Peyer's patch (tissue), 4 donors: ENCODE results near the gene GHRL. TPM values are rescaled to one million over a fixed set of nuclear protein-coding genes. Genes with fewer than 3 reads are reported as not detected.

ENCODE experiments used
- DNase-seq, 3 donors: peaks; one replicate each; pipeline ENCODE4 v3.0.0-alpha.2; 2017 to 2019
- H3K27ac ChIP-seq, 4 donors: fragments of 200-600 bp; sonication (generic); one replicate each; pipeline ENCODE4 v1.5.1; 2016 to 2019
- H3K27me3 ChIP-seq, 2 donors: fragments of 200-600 bp; sonication (generic); one replicate each; pipeline ENCODE4 v1.5.1; 2019
- H3K36me3 ChIP-seq, 3 donors: fragments of 200-600 bp; sonication (generic); one replicate each; pipeline ENCODE4 v1.5.1; 2016 to 2019
- H3K4me1 ChIP-seq, 4 donors: fragments of 200-600 bp; sonication (generic); one replicate each; pipeline ENCODE4 v1.5.1; 2016 to 2019
- H3K4me3 ChIP-seq, 4 donors: fragments of 200-600 bp; sonication (generic); 1 replicate in 3 of 4; 2 replicates in 1 of 4; pipeline ENCODE4 v1.5.1; 2016 to 2019; ENCODE audit warnings: mild to moderate bottlenecking in 1 of 4
- H3K9me3 ChIP-seq, 4 donors: fragments of 200-600 bp; sonication (generic); one replicate each; pipeline ENCODE4 v1.5.1; 2016 to 2019; ENCODE audit warnings: mild to moderate bottlenecking in 1 of 4
- POLR2A ChIP-seq, 2 donors: fragments of 450-650 bp; IDR thresholded peaks; one replicate each; pipeline ENCODE4 v1.5.1; 2017; ENCODE audit warnings: antibody characterized with exemption in 2 of 2, mild to moderate bottlenecking in 2 of 2, moderate library complexity in 2 of 2
- total RNA-seq, 4 donors: library from RNA; depleted of rRNA; stranded (reverse); fragments of >200 nt; gene quantifications; one replicate each; pipeline ENCODE4 v1.1.0, GENCODE V29; 2016
- TF ChIP-seq, protein P1 (sequence below), 6 experiments: fragments of 450-650 bp in 4 of 6; fragments of 200-600 bp in 2 of 6; sonication (generic) in 1 of 6; IDR thresholded peaks; one replicate each; pipeline ENCODE4 v1.5.1; 2017 to 2019; ENCODE audit warnings: antibody characterized with exemption in 6 of 6, mild to moderate bottlenecking in 3 of 6, moderate library complexity in 1 of 6

GHRL gene, protein sequence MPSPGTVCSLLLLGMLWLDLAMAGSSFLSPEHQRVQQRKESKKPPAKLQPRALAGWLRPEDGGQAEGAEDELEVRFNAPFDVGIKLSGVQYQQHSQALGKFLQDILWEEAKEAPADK
- total RNA-seq, result 1 to 10 TPM in 2 of 4 donors, not detected in 2; 1.6 to 2.9 TPM

DNA sequence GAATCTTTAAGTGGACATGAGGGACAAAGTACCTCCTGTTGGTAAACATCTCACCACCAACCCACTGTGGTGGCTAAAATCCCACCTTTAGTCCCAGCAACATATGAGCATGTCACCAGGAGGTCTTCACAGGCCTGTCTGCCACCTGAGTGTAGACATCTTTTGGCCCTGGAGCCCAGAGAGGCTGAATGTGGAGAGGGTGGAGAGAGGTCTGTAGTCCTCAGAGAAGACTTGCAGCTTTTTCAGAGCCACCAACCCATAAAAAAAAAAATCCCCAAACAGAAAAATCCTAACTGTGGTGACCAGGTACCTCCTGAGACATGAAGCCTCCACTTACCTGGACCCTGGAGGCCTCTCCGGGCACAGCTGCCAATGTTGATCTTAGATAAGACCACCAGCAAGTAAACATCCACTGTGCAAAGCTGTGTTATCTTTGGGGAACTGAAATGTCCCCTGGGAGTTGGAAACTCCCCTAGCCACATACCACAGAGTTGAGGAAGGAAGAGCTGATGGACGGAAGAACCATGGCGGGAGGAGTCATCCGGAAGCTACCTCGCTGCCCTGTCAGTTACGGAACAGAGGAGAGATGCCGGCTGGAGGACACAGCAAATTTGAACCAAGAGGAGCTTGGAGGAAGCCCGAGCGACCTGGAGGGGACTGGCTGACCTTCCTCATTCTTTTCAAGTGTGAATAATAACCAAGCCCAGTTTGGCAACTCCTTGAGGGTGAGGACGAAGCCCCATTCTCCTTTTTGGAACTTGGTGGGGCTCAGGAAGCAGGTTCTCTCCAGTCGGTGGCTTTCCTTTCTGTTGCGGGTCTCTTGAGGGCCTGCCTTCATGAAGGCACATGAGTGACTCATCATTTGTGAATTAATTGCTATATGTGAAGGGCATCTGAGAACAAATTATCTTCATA lies at the start of gene GHRL:
Gene GHRL (minus strand): TSS at position 443 of the 915 bp plus-strand sequence. CDS start 2,767 bp downstream, outside the sequence.
- Histone ChIP-seq H3K9me3 (no peaks in the 10 kb centered on the region), H3K27me3 (no peaks in the 10 kb centered on the region), H3K4me3 (peak within 1 kb of the TSS in 1 of 4 donors; percentile 0), H3K27ac (no peak within 1 kb of the TSS), H3K4me1 (peaks cover 0 to 4% (median 0%) of the 10 kb centered on the region in 4 donors), H3K36me3 (peaks cover 0 to 15% (median 0%) of the 10 kb centered on the region in 3 donors)
- TF ChIP-seq POLR2A (IDR thresholded peaks at IDR 0.05), result no peak
- TF ChIP-seq, protein P1, sequence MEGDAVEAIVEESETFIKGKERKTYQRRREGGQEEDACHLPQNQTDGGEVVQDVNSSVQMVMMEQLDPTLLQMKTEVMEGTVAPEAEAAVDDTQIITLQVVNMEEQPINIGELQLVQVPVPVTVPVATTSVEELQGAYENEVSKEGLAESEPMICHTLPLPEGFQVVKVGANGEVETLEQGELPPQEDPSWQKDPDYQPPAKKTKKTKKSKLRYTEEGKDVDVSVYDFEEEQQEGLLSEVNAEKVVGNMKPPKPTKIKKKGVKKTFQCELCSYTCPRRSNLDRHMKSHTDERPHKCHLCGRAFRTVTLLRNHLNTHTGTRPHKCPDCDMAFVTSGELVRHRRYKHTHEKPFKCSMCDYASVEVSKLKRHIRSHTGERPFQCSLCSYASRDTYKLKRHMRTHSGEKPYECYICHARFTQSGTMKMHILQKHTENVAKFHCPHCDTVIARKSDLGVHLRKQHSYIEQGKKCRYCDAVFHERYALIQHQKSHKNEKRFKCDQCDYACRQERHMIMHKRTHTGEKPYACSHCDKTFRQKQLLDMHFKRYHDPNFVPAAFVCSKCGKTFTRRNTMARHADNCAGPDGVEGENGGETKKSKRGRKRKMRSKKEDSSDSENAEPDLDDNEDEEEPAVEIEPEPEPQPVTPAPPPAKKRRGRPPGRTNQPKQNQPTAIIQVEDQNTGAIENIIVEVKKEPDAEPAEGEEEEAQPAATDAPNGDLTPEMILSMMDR (IDR thresholded peaks at IDR 0.05), result no peak
- DNase-seq, result peak in 1 of 3 donors; percentile 26

DNA sequence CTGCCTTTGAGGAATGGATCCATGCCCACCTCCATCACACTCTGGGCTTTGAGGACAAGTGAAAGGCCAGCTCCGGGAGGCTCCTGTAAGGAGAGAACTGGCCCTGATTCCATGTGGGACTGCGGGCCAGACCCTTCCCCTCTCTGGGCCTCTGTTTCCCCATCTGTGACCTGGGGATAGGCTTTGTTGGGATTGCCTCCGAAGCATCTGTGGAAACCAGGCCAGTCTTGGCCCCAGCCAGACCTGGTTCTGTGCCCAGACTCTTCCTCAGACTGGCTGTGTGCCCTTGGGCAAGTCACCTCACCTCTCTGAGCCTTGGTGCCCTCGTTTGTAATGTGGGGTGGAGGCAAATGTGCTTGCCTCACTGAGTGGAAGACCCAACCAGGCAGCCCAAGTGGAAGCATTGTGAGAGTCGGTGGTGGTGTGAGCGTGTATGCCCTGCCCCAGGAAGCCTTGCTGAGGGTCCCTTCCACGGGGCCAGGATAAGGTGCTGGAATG lies 49.2 kb upstream of the GHRL start:
- no peaks in the 10 kb centered on the region for H3K27me3 ChIP-seq
- no peaks in the 10 kb centered on the region for H3K36me3 ChIP-seq
- TF ChIP-seq, protein P1 (IDR thresholded peaks at IDR 0.05), result no peak
- no peak for TF ChIP-seq POLR2A (IDR thresholded peaks at IDR 0.05)
- no peak overlapping the region for H3K4me3 ChIP-seq
- no peak overlapping the region for H3K27ac ChIP-seq
- no peaks in the 10 kb centered on the region for H3K4me1 ChIP-seq
- no peaks in the 10 kb centered on the region for H3K9me3 ChIP-seq
- DNase-seq, result no peak

DNA sequence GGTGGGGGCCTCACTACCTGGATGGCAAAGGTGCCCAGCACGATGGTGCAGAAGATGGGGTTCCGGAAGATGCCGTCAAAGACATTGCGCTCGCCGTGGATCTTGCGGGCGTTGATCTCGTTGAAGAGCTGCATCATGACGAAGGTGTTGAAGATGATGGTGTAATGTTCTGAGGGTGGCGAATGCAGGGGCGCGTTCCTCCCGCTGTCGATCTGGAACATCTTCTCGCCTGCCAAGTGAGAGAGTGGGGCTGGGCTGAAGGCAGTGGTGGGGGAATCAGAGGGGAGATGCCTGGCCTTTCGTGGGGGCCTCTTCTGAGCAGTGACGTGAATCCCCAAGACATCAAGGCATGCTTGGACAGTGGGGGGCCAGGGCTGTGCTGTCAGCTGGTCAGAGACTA lies 47.7 kb upstream of the GHRL start:
- H3K4me1 ChIP-seq, result no peaks in the 10 kb centered on the region
- H3K27me3 ChIP-seq, result no peaks in the 10 kb centered on the region
- no peak overlapping the region for H3K27ac ChIP-seq
- no peaks in the 10 kb centered on the region for H3K9me3 ChIP-seq
- DNase-seq, result no peak
- H3K4me3 ChIP-seq, result no peak overlapping the region
- no peaks in the 10 kb centered on the region for H3K36me3 ChIP-seq
- TF ChIP-seq, protein P1 (IDR thresholded peaks at IDR 0.05), result no peak
- TF ChIP-seq POLR2A (IDR thresholded peaks at IDR 0.05), result no peak

DNA sequence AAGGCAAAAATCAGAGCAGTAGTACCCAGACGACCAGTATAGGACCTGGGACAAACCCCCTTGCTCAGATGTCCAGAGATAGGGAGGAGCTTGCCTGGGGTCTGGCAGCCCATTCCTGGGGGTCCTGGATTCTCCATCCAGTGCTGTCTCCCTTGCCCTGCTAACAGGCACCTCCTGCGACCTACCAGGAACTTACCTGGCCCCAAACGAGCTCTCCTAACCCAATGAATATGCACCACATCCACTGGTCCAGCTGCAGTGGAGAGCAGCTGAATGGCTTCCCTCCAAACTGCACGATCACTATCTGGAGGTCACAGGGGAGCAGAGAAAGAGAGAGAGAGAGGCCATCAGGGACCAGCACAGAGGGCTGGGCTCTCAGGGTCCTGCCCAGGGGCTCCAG lies 47.3 kb upstream of the GHRL start:
- Histone ChIP-seq H3K4me3 (no peak overlapping the region), H3K9me3 (no peaks in the 10 kb centered on the region), H3K4me1 (no peaks in the 10 kb centered on the region), H3K27me3 (no peaks in the 10 kb centered on the region), H3K27ac (no peak overlapping the region), H3K36me3 (no peaks in the 10 kb centered on the region)
- no peak for DNase-seq
- TF ChIP-seq, protein P1 (IDR thresholded peaks at IDR 0.05), result no peak
- no peak for TF ChIP-seq POLR2A (IDR thresholded peaks at IDR 0.05)

DNA sequence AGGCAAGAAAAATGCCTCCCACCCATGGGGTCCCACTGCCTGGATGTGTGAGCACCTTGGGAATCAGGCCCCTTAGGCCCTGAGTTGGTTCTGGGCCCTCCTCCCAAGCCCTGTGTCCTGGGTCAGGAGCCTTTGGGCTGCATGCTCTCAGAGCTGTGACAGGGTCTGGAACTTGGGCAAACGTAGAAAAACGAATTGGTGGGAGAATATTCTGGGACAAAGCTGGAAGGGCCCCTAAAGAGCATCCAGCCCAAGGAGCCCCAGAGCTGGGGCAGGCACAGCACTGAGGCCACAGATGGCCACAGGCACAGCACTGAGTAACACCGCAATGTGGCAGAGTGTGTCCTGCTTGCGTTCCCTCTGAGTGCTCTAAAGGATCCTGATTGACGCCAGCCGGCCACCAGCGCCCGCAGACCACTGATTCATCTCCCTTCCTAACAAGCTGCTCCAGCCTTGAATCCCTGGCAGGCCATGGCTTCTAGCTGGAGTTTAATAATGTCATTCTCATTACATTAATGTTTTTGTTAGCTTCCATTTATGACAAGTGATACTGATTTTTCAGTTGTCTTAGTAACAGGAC lies 46.7 kb upstream of the GHRL start:
- no peak overlapping the region for H3K4me3 ChIP-seq
- DNase-seq, result no peak
- H3K4me1 ChIP-seq, result no peaks in the 10 kb centered on the region
- no peak overlapping the region for H3K27ac ChIP-seq
- no peaks in the 10 kb centered on the region for H3K9me3 ChIP-seq
- TF ChIP-seq, protein P1 (IDR thresholded peaks at IDR 0.05), result no peak
- TF ChIP-seq POLR2A (IDR thresholded peaks at IDR 0.05), result no peak
- no peaks in the 10 kb centered on the region for H3K27me3 ChIP-seq
- no peaks in the 10 kb centered on the region for H3K36me3 ChIP-seq
